Sigmoid colon (tissue), 7 donors: ENCODE measurements around the gene FREY1. TPM values are rescaled to one million over a fixed set of nuclear protein-coding genes. Genes with fewer than 3 reads are reported as not detected.
A peak's percentile ranks its signal among the peaks of the same experiment; 100 is the strongest.

Source experiments
- DNase-seq: peaks from one replicate; pipeline ENCODE4 v3.0.0-alpha.2; 2019
- H3K27ac ChIP-seq, 4 donors: fragments of 200-600 bp; sonication (generic); one replicate each; pipeline ENCODE4 v1.5.1; 2016 to 2019; ENCODE audit warnings: mild to moderate bottlenecking in 1 of 4
- H3K27me3 ChIP-seq, 3 donors: fragments of 200-600 bp; sonication (generic); one replicate each; pipeline ENCODE4 v1.5.1; 2019; ENCODE audit warnings: mild to moderate bottlenecking in 1 of 3
- H3K36me3 ChIP-seq, 4 donors: fragments of 200-600 bp; sonication (generic); one replicate each; pipeline ENCODE4 v1.5.1; 2016 to 2019
- H3K4me1 ChIP-seq, 4 donors: fragments of 200-600 bp; sonication (generic); one replicate each; pipeline ENCODE4 v1.5.1; 2017 to 2019
- H3K4me3 ChIP-seq, 4 donors: fragments of 200-600 bp; sonication (generic); one replicate each; pipeline ENCODE4 v1.5.1; 2017 to 2019; ENCODE audit warnings: mild to moderate bottlenecking in 2 of 4, moderate library complexity in 1 of 4
- H3K9me3 ChIP-seq, 4 donors: fragments of 200-600 bp in 3 of 4; sonication (generic) in 3 of 4; one replicate each; pipeline versions ENCODE4 v1.5.1 to v1.6.1; 2013 to 2019
- CTCF ChIP-seq, 4 experiments: fragments of 450-650 bp in 3 of 4; fragments of 200-600 bp in 1 of 4; IDR thresholded peaks; one replicate each; pipeline ENCODE4 v1.5.1; 2016 to 2019; ENCODE audit warnings: antibody characterized with exemption in 4 of 4, mild to moderate bottlenecking in 3 of 4, moderate library complexity in 2 of 4
- EP300 ChIP-seq, 4 donors: sonication (generic); formaldehyde crosslinking; IDR thresholded peaks; one replicate each; pipeline ENCODE4 v1.6.1; 2017; ENCODE audit warnings: antibody characterized with exemption in 4 of 4
- POLR2A ChIP-seq, 2 donors: fragments of 450-650 bp; IDR thresholded peaks; one replicate each; pipeline ENCODE4 v1.6.1; 2016; ENCODE audit warnings: antibody characterized with exemption in 2 of 2, mild to moderate bottlenecking in 2 of 2, moderate library complexity in 2 of 2
- POLR2AphosphoS5 ChIP-seq, 4 donors: sonication (generic); formaldehyde crosslinking; IDR thresholded peaks; one replicate each; pipeline ENCODE4 v1.6.1; 2017; ENCODE audit warnings: antibody characterized with exemption in 4 of 4
- WGBS, 2 donors: extraction: QIAGEN DNeasy Blood & Tissue Kit; methylation state at CpG; one replicate each; pipeline ENCODE4 v1.1.7; 2013; 5-methylcytosine and 5-hydroxymethylcytosine counted together
- intact Hi-C: fragments of 100-400 bp; cut with DNase I; formaldehyde crosslinking; loops from one replicate; pipeline ENCODE4 v1.15.1; 2023
- polyA plus RNA-seq, 3 donors: library from polyadenylated mRNA; stranded (reverse); fragments of 200-250 nt; gene quantifications; one replicate each; pipeline ENCODE4 v1.2.3, GENCODE V29; 2013
- total RNA-seq, 4 donors: library from RNA; depleted of rRNA; stranded (reverse); fragments of >200 nt; gene quantifications; one replicate each; pipeline ENCODE4 v1.1.0, GENCODE V29; 2016
- donor health status: healthy with polysubstance abuse.
- donor health status: Bipolar disorder and iron deficiency.
- donor health status: healthy.

Gene FREY1
- total and polyA plus RNA-seq, 7 donors: 0.64 to 3.5 (median 2.2) TPM; not detected in 4

- H3K4me1 ChIP-seq: peaks cover 0 to 17% (median 16%) of the 10 kb centered on the region in 4 donors
- DNase-seq: peak; percentile 64
- H3K36me3 ChIP-seq: peaks cover 0 to 5% (median 1%) of the 10 kb centered on the region in 4 donors
- 92% methylated on average over 12 of the region's 12 CpGs for WGBS, 2 donors
- no peaks in the 10 kb centered on the region for H3K9me3 ChIP-seq
- intact Hi-C loops: no loop called here
- no peak for TF ChIP-seq EP300 (IDR thresholded peaks at IDR 0.05)
- TF ChIP-seq POLR2AphosphoS5 (IDR thresholded peaks at IDR 0.05): no peak
- TF ChIP-seq CTCF (IDR thresholded peaks at IDR 0.05): no peak
- TF ChIP-seq POLR2A (IDR thresholded peaks at IDR 0.05): no peak
- H3K4me3 ChIP-seq: no peak overlapping the region
- peaks cover 15 to 35% (median 17%) of the 10 kb centered on the region in 3 donors for H3K27me3 ChIP-seq
- H3K27ac ChIP-seq: no peak overlapping the region
Measured at GRCh38 chr11:45926536-45927331, 19.7 kb upstream of the FREY1 start.

- H3K36me3 ChIP-seq: no peaks in the 10 kb centered on the region
- DNase-seq: no peak
- H3K27ac ChIP-seq: no peak overlapping the region
- TF ChIP-seq EP300 (IDR thresholded peaks at IDR 0.05) (no peak), CTCF (IDR thresholded peaks at IDR 0.05) (no peak), POLR2A (IDR thresholded peaks at IDR 0.05) (no peak), POLR2AphosphoS5 (IDR thresholded peaks at IDR 0.05) (no peak)
- WGBS, 2 donors: 82 to 86% methylated on average over 12 of the region's 12 CpGs
- H3K27me3 ChIP-seq: peaks cover 15 to 40% (median 20%) of the 10 kb centered on the region in 3 donors
- no peaks in the 10 kb centered on the region for H3K9me3 ChIP-seq
- H3K4me1 ChIP-seq: peaks cover 0 to 18% (median 17%) of the 10 kb centered on the region in 4 donors
- no peak overlapping the region for H3K4me3 ChIP-seq
- intact Hi-C loops: no loop called here
Measured at GRCh38 chr11:45926001-45926401, 18.9 kb upstream of the FREY1 start.

GRCh38 chr11:45925550-45925949 lies 18.5 kb upstream of the FREY1 start:
- intact Hi-C loops: no loop called here
- DNase-seq: no peak
- H3K36me3 ChIP-seq: no peaks in the 10 kb centered on the region
- H3K9me3 ChIP-seq: no peaks in the 10 kb centered on the region
- TF ChIP-seq CTCF (IDR thresholded peaks at IDR 0.05): no peak
- no peak for TF ChIP-seq POLR2A (IDR thresholded peaks at IDR 0.05)
- TF ChIP-seq EP300 (IDR thresholded peaks at IDR 0.05): no peak
- TF ChIP-seq POLR2AphosphoS5 (IDR thresholded peaks at IDR 0.05): no peak
- 75 to 85% methylated on average over 3 of the region's 3 CpGs for WGBS, 2 donors
- peaks cover 0 to 18% (median 17%) of the 10 kb centered on the region in 4 donors for H3K4me1 ChIP-seq
- H3K4me3 ChIP-seq: no peak overlapping the region
- peaks cover 15 to 40% (median 20%) of the 10 kb centered on the region in 3 donors for H3K27me3 ChIP-seq
- H3K27ac ChIP-seq: no peak overlapping the region

- Histone ChIP-seq H3K9me3 (no peaks in the 10 kb centered on the region), H3K36me3 (no peaks in the 10 kb centered on the region), H3K27me3 (peaks cover 15 to 40% (median 20%) of the 10 kb centered on the region in 3 donors), H3K27ac (no peak overlapping the region), H3K4me3 (no peak overlapping the region), H3K4me1 (peaks cover 0 to 18% (median 17%) of the 10 kb centered on the region in 4 donors)
- WGBS, 2 donors: 90 to 93% methylated on average over 6 of the region's 6 CpGs
- no peak for TF ChIP-seq POLR2AphosphoS5 (IDR thresholded peaks at IDR 0.05)
- intact Hi-C loops: no loop called here
- DNase-seq: no peak
Measured at GRCh38 chr11:45924927-45925326, 17.9 kb upstream of the FREY1 start.

- TF ChIP-seq CTCF (IDR thresholded peaks at IDR 0.05) (no peak), EP300 (IDR thresholded peaks at IDR 0.05) (no peak), POLR2AphosphoS5 (IDR thresholded peaks at IDR 0.05) (no peak), POLR2A (IDR thresholded peaks at IDR 0.05) (no peak)
- WGBS, 2 donors: 77 to 89% methylated on average over 22 of the region's 22 CpGs
- Histone ChIP-seq H3K27ac (no peak overlapping the region), H3K9me3 (no peaks in the 10 kb centered on the region), H3K4me1 (peaks cover 0 to 18% (median 17%) of the 10 kb centered on the region in 4 donors), H3K27me3 (peaks cover 15 to 40% (median 20%) of the 10 kb centered on the region in 3 donors), H3K36me3 (no peaks in the 10 kb centered on the region), H3K4me3 (no peak overlapping the region)
- DNase-seq: peak; percentile 57
- intact Hi-C loops: no loop called here
Measured at GRCh38 chr11:45924036-45924915, 17.2 kb upstream of the FREY1 start.
